HEK293 (cell line): Measurements from ENCODE around the gene PTPRF.
A peak's percentile ranks its signal among the peaks of the same experiment; 100 is the strongest.

Experiments used
- CTCF ChIA-PET: fragments of 350-600 bp; formaldehyde crosslinking; extraction: SDS; loops from one replicate; lab custom pipeline; 2021; ENCODE audit warnings: antibody characterized with exemption; lab: Yijun Ruan, JAX
- POLR2A ChIA-PET: fragments of 300-600 bp; formaldehyde crosslinking; extraction: SDS; loops from one replicate; lab custom pipeline; 2020; ENCODE audit warnings: antibody characterized with exemption, inconsistent platforms; lab: Yijun Ruan, JAX
- H3K27ac ChIP-seq: fragments of 200-500 bp; sonication (Bioruptor generic); 2 replicates; pipeline ENCODE4 v1.5.1; 2014; ENCODE audit warnings: low read depth, low read length, control low read depth, inconsistent platforms; ENCODE audit errors: extremely low read depth
- H3K36me3 ChIP-seq, 2 experiments: fragments of 200-500 bp in 1 of 2; sonication (Bioruptor generic) in 1 of 2; 1 replicate in 1 of 2; 2 replicates in 1 of 2; pipeline ENCODE4 v1.5.1; 2014 to 2017; ENCODE audit warnings: inconsistent platforms in 2 of 2, low read length in 2 of 2; ENCODE audit not compliant: control insufficient read depth in 2 of 2, insufficient read depth in 1 of 2
- H3K4me1 ChIP-seq: fragments of 200-500 bp; sonication (Bioruptor generic); 2 replicates; pipeline ENCODE4 v1.5.1; 2014; ENCODE audit warnings: mild to moderate bottlenecking, low read length, inconsistent platforms; ENCODE audit not compliant: control insufficient read depth, insufficient read depth
- H3K4me3 ChIP-seq: 2 replicates; pipeline ENCODE4 v1.5.1; 2011; ENCODE audit warnings: low read depth, mild to moderate bottlenecking, control low read depth, low read length, moderate library complexity
- H3K9me3 ChIP-seq: fragments of 200-500 bp; sonication (Bioruptor generic); 2 replicates; pipeline ENCODE4 v1.5.1; 2014; ENCODE audit warnings: low read depth, low read length, inconsistent platforms; ENCODE audit not compliant: control insufficient read depth, insufficient read depth
- BCL11B ChIP-seq: fragments of 450-650 bp; formaldehyde crosslinking; IDR thresholded peaks from 2 replicates; pipeline ENCODE4 v1.5.1; 2016; ENCODE audit warnings: low read depth, missing biosample characterization, missing genetic modification characterization
- BCL6B ChIP-seq: fragments of 450-650 bp; formaldehyde crosslinking; IDR thresholded peaks from 2 replicates; pipeline ENCODE4 v1.5.1; 2017; ENCODE audit warnings: missing biosample characterization, missing genetic modification characterization
- ELK4 ChIP-seq: IDR thresholded peaks from 2 replicates; pipeline ENCODE4 v1.6.1; 2011; ENCODE audit warnings: mild to moderate bottlenecking, low read depth, low read length, borderline replicate concordance
- GLI2 ChIP-seq: fragments of 450-650 bp; formaldehyde crosslinking; IDR thresholded peaks from 2 replicates; pipeline ENCODE4; 2017; ENCODE audit warnings: missing biosample characterization, missing genetic modification characterization, low read depth, borderline replicate concordance
- PRDM4 ChIP-seq: fragments of 450-650 bp; formaldehyde crosslinking; IDR thresholded peaks from 2 replicates; pipeline ENCODE4 v1.5.1; 2017; ENCODE audit warnings: missing biosample characterization, missing genetic modification characterization
- PRDM6 ChIP-seq: fragments of 450-650 bp; formaldehyde crosslinking; IDR thresholded peaks from 2 replicates; pipeline ENCODE4 v1.5.1; 2017; ENCODE audit warnings: missing biosample characterization, missing genetic modification characterization
- SALL2 ChIP-seq: fragments of 450-650 bp; formaldehyde crosslinking; IDR thresholded peaks from 2 replicates; pipeline ENCODE4 v1.5.0; 2017; ENCODE audit warnings: missing biosample characterization, mild to moderate bottlenecking, missing genetic modification characterization, borderline replicate concordance
- ZBTB11 ChIP-seq: fragments of 450-650 bp; formaldehyde crosslinking; conservative IDR thresholded peaks from 2 replicates; pipeline ENCODE4 v1.5.1; 2016; ENCODE audit warnings: low read depth, missing biosample characterization, missing genetic modification characterization
- ZNF155 ChIP-seq: fragments of 450-650 bp; formaldehyde crosslinking; IDR thresholded peaks from 2 replicates; pipeline ENCODE4 v1.5.1; 2016; ENCODE audit warnings: missing biosample characterization, missing genetic modification characterization
- ZNF221 ChIP-seq: fragments of 450-650 bp; formaldehyde crosslinking; IDR thresholded peaks from 2 replicates; pipeline ENCODE4 v1.5.1; 2017; ENCODE audit warnings: missing biosample characterization, missing genetic modification characterization, borderline replicate concordance
- ZNF324 ChIP-seq: fragments of 450-650 bp; formaldehyde crosslinking; IDR thresholded peaks from 2 replicates; pipeline ENCODE4 v1.5.1; 2016; ENCODE audit warnings: missing biosample characterization, missing genetic modification characterization
- ZNF335 ChIP-seq: fragments of 450-650 bp; formaldehyde crosslinking; conservative IDR thresholded peaks from 2 replicates; pipeline ENCODE4 v1.5.1; 2016; ENCODE audit warnings: missing biosample characterization, missing genetic modification characterization
- ZNF394 ChIP-seq: fragments of 450-650 bp; formaldehyde crosslinking; IDR thresholded peaks from 2 replicates; pipeline ENCODE4 v1.5.1; 2016; ENCODE audit warnings: missing biosample characterization, missing genetic modification characterization, mild to moderate bottlenecking, moderate library complexity, borderline replicate concordance
- ZNF600 ChIP-seq: fragments of 450-650 bp; formaldehyde crosslinking; IDR thresholded peaks from 2 replicates; pipeline ENCODE4 v1.5.1; 2016; ENCODE audit warnings: missing biosample characterization, missing genetic modification characterization
- ZNF623 ChIP-seq: fragments of 450-650 bp; formaldehyde crosslinking; IDR thresholded peaks from 2 replicates; pipeline ENCODE4 v1.5.1; 2016; ENCODE audit warnings: missing biosample characterization, missing genetic modification characterization
- ZNF670 ChIP-seq: fragments of 450-650 bp; formaldehyde crosslinking; IDR thresholded peaks from 2 replicates; pipeline ENCODE4 v1.5.1; 2016; ENCODE audit warnings: missing biosample characterization, missing genetic modification characterization, low read depth
- ZNF701 ChIP-seq: fragments of 450-650 bp; formaldehyde crosslinking; IDR thresholded peaks from 2 replicates; pipeline ENCODE4 v1.5.1; 2016; ENCODE audit warnings: missing biosample characterization, missing genetic modification characterization
- ZNF837 ChIP-seq: fragments of 450-650 bp; formaldehyde crosslinking; IDR thresholded peaks from 2 replicates; pipeline ENCODE4 v1.5.1; 2016; ENCODE audit warnings: missing biosample characterization, missing genetic modification characterization
- ZSCAN30 ChIP-seq: fragments of 450-650 bp; IDR thresholded peaks from 2 replicates; pipeline ENCODE4 v1.5.1; 2018; ENCODE audit warnings: missing biosample characterization, mild to moderate bottlenecking, missing genetic modification characterization, moderate library complexity

The PTPRF gene

GRCh38 chr1:43648221-43648847 is 117.7 kb downstream of the PTPRF start:
- CTCF ChIA-PET = interaction anchor here (0.9 kb wide), 1 partner anchor 115 kb away, joined by 3 read pairs; no protein-coding TSS in a partner anchor
- TF ChIP-seq BCL6B (no peak), ZNF221 (no peak), ZNF701 (tag by site-specific recombination) (no peak), PRDM4 (tag by site-specific recombination) (peak; percentile 94)
- Histone ChIP-seq H3K4me1 (no peaks in the 10 kb centered on the region), H3K4me3 (no peak overlapping the region), H3K36me3 (peaks cover 0 to 4% of the 10 kb centered on the region in 2 experiments; a peak in 2 of 3 replicates), H3K9me3 (no peaks in the 10 kb centered on the region), H3K27ac (no peak overlapping the region)
- POLR2A ChIA-PET = no interaction called here

GRCh38 chr1:43648876-43649477 is 118.3 kb downstream of the PTPRF start:
- H3K4me3 ChIP-seq = peak overlapping the region; percentile 36
- H3K27ac ChIP-seq = peak overlapping the region; percentile 59
- ChIA-PET CTCF (interaction anchor here (0.9 to 1.6 kb wide), 3 partner anchors 116 to 286 kb away, joined by 3 to 9 read pairs (median 5); no protein-coding TSS in a partner anchor), POLR2A (interaction anchor here (0.7 to 3.4 kb wide), 27 partner anchors 8 to 1025 kb away, joined by 3 to 32 read pairs (median 7); partner anchors contain the start of genes ARMH1, CDC20, HYI and PTPRF)
- peaks cover 0 to 10% of the 10 kb centered on the region in 2 experiments; a peak in 2 of 3 replicates for H3K36me3 ChIP-seq
- no peaks in the 10 kb centered on the region for H3K4me1 ChIP-seq
- no peaks in the 10 kb centered on the region for H3K9me3 ChIP-seq
- peak; percentile 54; the same call in 1 of the 2 replicates for TF ChIP-seq ZNF335 (tag by site-specific recombination)
- TF ChIP-seq ZNF623 (tag by site-specific recombination) = no peak
- no peak for TF ChIP-seq ZSCAN30 (tag by site-specific recombination)
- TF ChIP-seq ZNF837 (tag by site-specific recombination) = no peak
- no peak for TF ChIP-seq ZNF670 (tag by site-specific recombination)
- no peak for TF ChIP-seq GLI2 (tag by site-specific recombination)
- TF ChIP-seq ELK4 = no peak
- TF ChIP-seq ZNF155 (tag by site-specific recombination) = no peak
- no peak for TF ChIP-seq ZBTB11 (tag by site-specific recombination)
- no peak for TF ChIP-seq BCL11B (tag by site-specific recombination)
- TF ChIP-seq ZNF600 (tag by site-specific recombination) = no peak
- no peak for TF ChIP-seq ZNF324 (tag by site-specific recombination)
- no peak for TF ChIP-seq PRDM6 (tag by site-specific recombination)
- TF ChIP-seq PRDM4 (tag by site-specific recombination) = no peak
- no peak for TF ChIP-seq SALL2 (tag by site-specific recombination)
- TF ChIP-seq ZNF394 (tag by site-specific recombination) = 0 out of 2 replicates have a peak, but pooled peaks have one; percentile 41
